BJ (cell line): ENCODE data around the gene IL4R. TPM values are rescaled to one million over a fixed set of nuclear protein-coding genes. Genes with fewer than 3 reads are reported as not detected.
A peak's percentile ranks its signal among the peaks of the same experiment; 100 is the strongest.
"Not testable (repeated sequence)": the region's sequence is repeated elsewhere in the genome, so short reads cannot be mapped to it uniquely, and the experiment has no call there.

Experiments
- CTCF ChIA-PET: fragments of 350-600 bp; formaldehyde crosslinking; extraction: SDS; loops from one replicate; lab custom pipeline; 2021; ENCODE audit warnings: antibody characterized with exemption, inconsistent platforms; lab: Yijun Ruan, JAX
- POLR2A ChIA-PET: fragments of 300-600 bp; sonication (Branson Sonifier 250); formaldehyde crosslinking; extraction: SDS; loops from one replicate; lab custom pipeline; 2021; ENCODE audit warnings: antibody characterized with exemption; lab: Charles Lee
- DNase-seq: peaks from one replicate; pipeline ENCODE4 v3.0.0-alpha.2; 2011; ENCODE audit warnings: low read depth
- H3K27me3 ChIP-seq: 2 replicates; pipeline ENCODE4 v1.6.0; 2011; ENCODE audit warnings: low read length; ENCODE audit not compliant: control insufficient read depth, insufficient read depth
- H3K36me3 ChIP-seq: 2 replicates; pipeline ENCODE4 v1.5.1; 2011; ENCODE audit warnings: low read length; ENCODE audit not compliant: control insufficient read depth, insufficient read depth
- H3K4me3 ChIP-seq: 2 replicates; pipeline ENCODE4 v1.5.1; 2011; ENCODE audit warnings: low read depth, mild to moderate bottlenecking, control low read depth, low read length
- CTCF ChIP-seq: IDR thresholded peaks from 2 replicates; pipeline ENCODE4 v1.5.1; 2011; ENCODE audit warnings: low read depth, mild to moderate bottlenecking, control low read depth, inconsistent platforms, low read length, moderate library complexity; ENCODE audit not compliant: insufficient read depth
- polyA plus RNA-seq: library from polyadenylated mRNA; depleted of rRNA; stranded (reverse); fragments of >200 nt; gene quantifications from 2 replicates; pipeline ENCODE4 v1.2.3, GENCODE V29; 2011

Gene IL4R
- polyA plus RNA-seq, 1 experiment: 25.4 TPM

GRCh38 chr16:27325736-27326135 is 12.0 kb downstream of the IL4R start:
- no peak overlapping the region for H3K4me3 ChIP-seq
- TF ChIP-seq CTCF: no peak
- DNase-seq: no peak
- POLR2A ChIA-PET: no interaction called here
- H3K36me3 ChIP-seq: peaks cover 2% of the 10 kb centered on the region; the same call in 1 of the 2 replicates
- CTCF ChIA-PET: no interaction called here
- no peaks in the 10 kb centered on the region for H3K27me3 ChIP-seq

- POLR2A ChIA-PET: no interaction called here
- TF ChIP-seq CTCF: no peak
- no peak for DNase-seq
- Histone ChIP-seq H3K4me3 (no peak overlapping the region), H3K36me3 (peaks cover 2% of the 10 kb centered on the region; the same call in 1 of the 2 replicates), H3K27me3 (no peaks in the 10 kb centered on the region)
- CTCF ChIA-PET: interaction anchor here (1.1 kb wide), 1 partner anchor 69 kb away, joined by 3 read pairs; no protein-coding TSS in a partner anchor
Measured at GRCh38 chr16:27326251-27326650, 12.5 kb downstream of the IL4R start.

GRCh38 chr16:27326738-27327585 is 13.2 kb downstream of the IL4R start:
- 0 out of 2 replicates have a peak, but pooled peaks have one; percentile 21 for TF ChIP-seq CTCF
- DNase-seq: peak; percentile 63
- POLR2A ChIA-PET: no interaction called here
- Histone ChIP-seq H3K27me3 (no peaks in the 10 kb centered on the region), H3K36me3 (peaks cover 2% of the 10 kb centered on the region; the same call in 1 of the 2 replicates), H3K4me3 (no peak overlapping the region)
- CTCF ChIA-PET: interaction anchor here (1.1 kb wide), 1 partner anchor 70 kb away, joined by 3 read pairs; no protein-coding TSS in a partner anchor

GRCh38 chr16:27327586-27327915 is 13.8 kb downstream of the IL4R start:
- POLR2A ChIA-PET: no interaction called here
- Histone ChIP-seq H3K36me3 (peaks cover 2% of the 10 kb centered on the region; the same call in 1 of the 2 replicates), H3K4me3 (no peak overlapping the region), H3K27me3 (no peaks in the 10 kb centered on the region)
- DNase-seq: no peak
- CTCF ChIA-PET: no interaction called here
- no peak for TF ChIP-seq CTCF

- no peak overlapping the region for H3K4me3 ChIP-seq
- ChIA-PET CTCF (no interaction called here), POLR2A (no interaction called here)
- TF ChIP-seq CTCF: no peak
- no peak for DNase-seq
- peaks cover 4% of the 10 kb centered on the region for H3K36me3 ChIP-seq
- H3K27me3 ChIP-seq: no peaks in the 10 kb centered on the region
Measured at GRCh38 chr16:27328937-27329336, 15.2 kb downstream of the IL4R start.

GRCh38 chr16:27329376-27330079 is 15.8 kb downstream of the IL4R start:
- CTCF ChIA-PET, H3K27me3 ChIP-seq, H3K4me3 ChIP-seq, H3K36me3 ChIP-seq, DNase-seq, POLR2A ChIA-PET: not testable (repeated sequence)
